ENCODE results near the gene ZNF592.

GRCh38 chr15:84821501-84822021 is 73.2 kb downstream of the ZNF592 start:
- TF ChIP-seq CTCF (optimal IDR thresholded peaks at IDR 0.05 in 1 of 3, IDR thresholded peaks at IDR 0.05 in 1 of 3, conservative IDR thresholded peaks at IDR 0.05 in 1 of 3; ENCODE audit: extremely low read depth in 1 of 3, insufficient read depth in 2 of 3, low read length in 3 of 3) (no peak), EZH2 (IDR thresholded peaks at IDR 0.05; ENCODE audit: low read length) (no peak)

All from keratinocyte (primary cell).